GM21723 (cell line): ENCODE measurements around the gene PHRF1.

Experiments
- ATAC-seq: cut with Tn5 transposase; IDR thresholded peaks from one replicate; pipeline ENCODE4 v1.9.1; 2021; ENCODE audit warnings: mild to moderate bottlenecking, moderate library complexity; ENCODE audit not compliant: unreplicated experiment

The PHRF1 gene

DNA sequence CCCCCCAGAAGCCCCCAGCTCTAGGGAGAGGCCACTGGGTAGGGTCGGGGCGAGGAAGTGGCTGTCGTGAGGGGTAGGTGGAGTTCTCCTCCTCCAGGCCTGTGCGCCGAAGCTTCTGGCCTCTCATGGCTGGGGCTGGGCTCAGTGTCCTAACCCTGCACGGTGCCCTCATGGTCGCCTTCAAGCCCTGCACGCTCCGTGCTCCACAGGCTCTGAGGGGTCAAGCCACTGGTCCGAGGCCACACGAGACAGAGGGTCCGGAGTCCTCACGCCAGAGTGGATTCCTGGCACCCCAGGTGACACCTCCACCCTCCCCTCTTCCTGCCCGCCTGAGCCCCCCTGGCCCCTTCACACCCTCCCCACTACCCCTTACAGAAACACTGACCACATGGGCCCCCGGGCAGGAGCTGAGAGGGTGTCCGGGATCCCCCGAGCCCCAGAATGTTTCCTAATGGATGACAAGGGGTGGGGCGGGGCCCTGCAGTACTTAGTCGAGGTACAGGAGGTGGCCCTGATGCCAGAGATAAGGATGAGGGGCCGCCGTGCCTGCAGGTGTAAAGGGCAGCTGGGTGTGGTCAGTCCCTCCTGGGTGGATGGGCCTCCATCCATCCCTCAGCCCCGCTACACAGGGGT, 49.5 kb downstream of the PHRF1 start:
- no peak for ATAC-seq

DNA sequence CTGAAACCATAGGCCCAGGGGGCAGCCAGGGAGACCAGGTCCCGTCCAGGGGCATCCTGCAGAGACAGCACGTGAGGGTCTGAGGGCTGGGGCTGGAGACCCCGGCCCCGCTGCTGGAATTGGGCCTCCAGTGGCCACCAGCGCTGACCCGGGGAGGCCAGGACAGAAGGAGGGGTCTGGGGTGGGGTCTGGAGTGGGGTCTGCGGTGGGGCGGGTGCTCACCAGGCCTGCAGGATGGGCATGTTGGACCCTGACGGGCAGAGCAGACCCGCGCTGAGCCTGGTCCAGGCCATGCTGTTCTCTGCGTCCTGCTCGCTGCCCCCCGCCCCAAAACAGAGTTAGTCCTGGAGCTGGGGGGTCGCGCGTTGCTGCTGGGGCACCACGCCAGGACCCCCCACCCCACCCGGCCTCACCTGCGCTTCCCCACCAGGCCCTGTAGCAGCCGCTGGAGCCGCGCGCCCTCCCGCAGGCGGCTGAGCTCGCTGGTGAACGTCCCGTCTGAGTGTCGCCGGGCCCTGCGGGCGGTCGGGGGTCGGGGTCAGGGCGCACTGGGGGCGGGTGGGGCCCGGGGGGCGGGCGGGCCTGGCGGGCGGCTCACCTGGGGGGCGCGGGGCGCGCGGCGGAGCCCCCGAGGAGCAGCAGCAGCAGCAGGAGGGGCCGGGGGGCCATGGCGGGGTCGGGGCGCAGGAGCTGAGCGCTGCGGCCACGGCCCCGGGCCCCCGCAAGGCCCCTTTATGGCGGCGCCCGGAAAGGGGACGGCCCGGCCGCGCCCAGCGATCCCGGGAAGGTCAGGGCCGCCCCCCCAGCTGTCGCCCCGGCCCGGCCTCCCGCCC, 50.4 kb downstream of the PHRF1 start, which contains the start of gene SCT:
Gene SCT, minus strand, starts transcription at position 707 of the 833 bp plus-strand sequence. Its CDS starts 38 bp downstream, at position 669.
- ATAC-seq: no peak

DNA sequence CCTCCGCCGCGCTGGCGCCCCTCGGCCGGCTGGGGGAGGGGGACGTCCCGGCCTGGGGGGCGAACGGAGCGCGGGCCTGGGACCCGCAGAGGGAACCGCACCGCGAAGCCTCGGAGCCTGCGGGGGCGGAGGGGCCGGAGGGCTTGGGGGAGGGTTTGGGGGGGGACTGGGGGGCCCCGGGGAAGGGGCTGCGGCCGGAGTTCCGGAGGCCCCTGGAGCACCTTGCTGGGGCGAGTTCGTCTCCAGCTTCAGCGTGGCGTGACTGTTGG, 51.0 kb downstream of the PHRF1 start:
- no peak for ATAC-seq

DNA sequence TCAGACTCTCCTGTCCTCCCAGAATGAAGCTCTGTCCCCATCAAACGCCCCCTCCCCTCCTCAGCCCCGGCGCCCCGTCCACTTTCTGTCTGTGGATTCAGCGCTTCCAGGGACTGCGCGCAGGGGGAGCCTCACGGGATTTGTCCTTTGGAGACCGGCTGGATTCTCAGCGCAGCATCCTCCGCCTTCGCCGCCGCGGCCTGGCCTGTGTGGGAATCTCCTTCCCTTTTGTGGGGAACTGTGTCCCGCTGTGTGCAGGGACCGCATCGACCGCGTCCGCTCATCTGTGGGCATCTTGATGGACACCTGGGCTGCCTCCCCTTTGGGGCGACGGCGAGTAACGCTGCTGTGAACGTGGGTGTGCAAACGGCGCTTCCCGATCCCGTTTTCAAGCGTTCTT, 51.8 kb downstream of the PHRF1 start:
- ATAC-seq: no peak

DNA sequence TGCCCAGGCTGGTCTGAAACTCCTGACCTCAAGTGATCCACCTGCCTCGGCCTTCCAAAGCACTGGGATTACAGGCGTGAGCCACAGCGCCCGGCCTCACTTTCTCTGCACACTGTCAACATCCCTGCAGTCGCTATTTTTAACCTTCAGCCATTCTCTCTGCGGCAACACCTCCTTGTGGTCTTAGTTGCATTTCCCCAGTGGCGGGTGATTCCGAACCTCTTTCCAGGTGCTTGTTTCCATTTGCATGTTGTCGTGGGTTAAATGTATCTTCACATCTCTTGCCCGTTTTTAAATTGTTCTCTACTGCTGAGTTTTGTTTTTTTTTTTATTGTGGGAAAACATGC, 52.9 kb downstream of the PHRF1 start:
- ATAC-seq: no peak

DNA sequence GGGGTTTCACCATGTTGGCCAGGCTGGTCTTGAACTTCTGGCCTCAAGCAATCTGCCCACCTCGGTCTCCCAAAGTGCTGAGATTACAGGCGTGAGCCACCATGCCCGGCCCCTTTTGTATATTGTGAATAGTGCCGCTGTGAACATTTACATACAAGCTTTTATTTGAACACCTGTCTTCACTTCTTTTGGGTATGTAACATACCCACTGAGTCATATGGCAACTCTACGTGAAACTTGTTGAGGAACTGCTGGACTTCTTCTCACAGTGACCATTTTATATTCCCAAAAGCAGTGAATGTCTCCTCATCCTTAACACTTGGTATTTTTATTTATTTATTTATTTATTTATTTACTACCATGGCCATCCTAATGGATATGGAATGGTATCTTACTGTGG, 54.6 kb downstream of the PHRF1 start:
- no peak for ATAC-seq

DNA sequence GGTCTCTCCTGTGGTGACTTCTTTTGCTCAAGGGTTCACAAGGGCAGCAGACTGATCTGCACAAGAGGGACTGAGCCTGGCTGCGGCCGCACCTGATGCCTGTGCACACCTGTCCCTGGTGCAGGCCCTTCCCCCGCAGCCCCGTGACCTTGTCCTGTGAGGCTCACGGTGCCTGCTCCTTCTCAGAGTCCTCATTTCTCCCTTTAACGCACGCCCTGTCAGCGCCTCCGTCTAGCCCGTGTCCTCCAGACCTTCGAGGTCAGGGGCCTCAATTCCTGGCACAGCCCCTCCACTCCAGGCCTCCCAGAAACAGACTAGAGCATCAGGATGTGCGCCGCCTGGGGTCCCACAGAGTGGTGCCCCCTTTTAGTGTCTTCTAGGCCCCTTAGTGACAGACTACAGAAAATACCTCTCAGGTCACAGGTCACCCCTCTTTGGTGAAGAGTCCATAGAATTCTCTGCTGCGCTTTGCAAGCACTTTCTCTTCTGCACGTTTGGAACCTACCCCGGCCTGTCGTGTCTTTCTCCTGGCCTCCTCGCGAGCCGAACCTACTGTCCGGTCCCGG, 59.8 kb downstream of the PHRF1 start:
- ATAC-seq: no peak

DNA sequence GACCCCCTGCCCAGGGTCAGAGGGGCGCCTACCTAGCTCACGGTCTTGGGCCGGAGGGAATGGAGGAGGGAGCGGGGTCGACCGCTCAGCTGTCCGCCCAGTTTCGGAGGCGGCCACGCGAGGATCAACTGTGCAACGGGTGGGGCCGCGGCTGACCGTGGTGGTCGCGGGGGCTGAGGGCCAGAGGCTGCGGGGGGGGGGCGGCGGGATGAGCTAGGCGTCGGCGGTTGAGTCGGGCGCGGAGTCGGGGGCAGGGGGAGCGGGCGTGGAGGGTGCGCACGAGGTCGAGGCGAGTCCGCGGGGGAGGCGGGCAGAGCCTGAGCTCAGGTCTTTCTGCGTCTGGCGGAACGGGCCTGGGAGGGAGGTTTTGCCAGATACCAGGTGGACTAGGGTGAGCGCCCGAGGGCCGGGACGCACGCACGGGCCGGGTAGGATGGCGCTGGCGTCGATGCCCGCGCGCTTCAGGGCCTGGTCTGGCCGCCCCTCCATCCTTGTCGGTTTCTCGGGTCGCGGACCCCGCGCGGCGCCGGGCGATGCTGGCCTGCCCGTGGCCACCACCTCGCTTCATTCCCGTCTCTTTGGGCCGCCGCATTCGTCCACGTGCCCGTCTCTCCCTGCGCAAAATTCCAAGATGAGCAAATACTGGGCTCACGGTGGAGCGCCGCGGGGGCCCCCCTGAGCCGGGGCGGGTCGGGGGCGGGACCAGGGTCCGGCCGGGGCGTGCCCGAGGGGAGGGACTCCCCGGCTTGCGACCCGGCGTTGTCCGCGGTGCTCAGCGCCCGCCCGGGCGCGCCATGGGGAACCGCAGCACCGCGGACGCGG, 60.5 kb downstream of the PHRF1 start, which contains the start of gene DRD4:
Gene DRD4, plus strand, starts transcription at position 759 of the 822 bp plus-strand sequence. Its CDS starts 36 bp downstream, at position 795.
- ATAC-seq: no peak

DNA sequence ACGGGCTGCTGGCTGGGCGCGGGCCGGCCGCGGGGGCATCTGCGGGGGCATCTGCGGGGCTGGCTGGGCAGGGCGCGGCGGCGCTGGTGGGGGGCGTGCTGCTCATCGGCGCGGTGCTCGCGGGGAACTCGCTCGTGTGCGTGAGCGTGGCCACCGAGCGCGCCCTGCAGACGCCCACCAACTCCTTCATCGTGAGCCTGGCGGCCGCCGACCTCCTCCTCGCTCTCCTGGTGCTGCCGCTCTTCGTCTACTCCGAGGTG, 61.0 kb downstream of the PHRF1 start:
- no peak for ATAC-seq

DNA sequence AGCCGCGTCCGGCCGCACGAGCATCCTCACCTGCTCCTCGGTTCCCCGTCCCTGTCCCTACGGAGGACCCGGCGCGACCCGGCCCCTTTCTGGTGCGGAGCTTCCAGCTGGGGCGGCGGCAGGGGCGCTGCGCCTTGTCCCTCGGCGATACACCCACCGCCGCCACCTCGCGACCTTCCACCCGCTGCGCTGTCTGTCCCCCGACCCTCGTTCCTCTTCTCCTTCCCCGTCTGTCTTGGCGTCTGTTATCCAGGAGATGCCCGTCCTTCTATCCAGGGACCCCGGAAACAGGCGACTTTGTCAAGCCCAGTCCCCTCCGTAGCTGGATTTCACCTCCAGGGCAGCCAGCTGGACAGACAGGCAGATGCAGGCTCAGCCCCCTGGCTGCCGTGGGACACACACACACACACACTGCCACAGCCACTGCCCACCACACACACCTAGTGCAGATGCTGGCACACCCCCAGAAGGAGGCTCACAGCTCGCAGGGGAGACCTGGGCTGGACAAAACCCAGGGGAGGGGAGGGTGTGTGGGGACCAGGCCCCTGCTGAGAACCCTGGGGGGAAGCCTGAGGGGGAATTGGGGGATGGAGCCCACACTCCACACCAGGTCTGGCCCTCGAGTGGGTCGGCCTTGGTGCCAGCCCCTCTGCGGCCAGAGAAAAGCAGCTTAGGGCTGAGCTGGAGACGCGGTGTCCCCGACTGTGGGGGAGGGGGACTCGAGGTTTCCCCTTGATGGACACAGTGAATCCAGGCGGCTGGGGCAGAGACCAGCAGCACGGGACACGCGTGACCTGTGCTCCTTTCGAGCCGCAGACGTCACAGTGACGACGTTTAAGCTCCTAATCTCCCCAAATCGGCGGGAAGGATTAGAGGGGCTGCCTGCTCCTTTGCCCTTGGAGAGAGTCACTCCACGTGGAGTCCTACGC, 61.6 kb downstream of the PHRF1 start:
- ATAC-seq: no peak

DNA sequence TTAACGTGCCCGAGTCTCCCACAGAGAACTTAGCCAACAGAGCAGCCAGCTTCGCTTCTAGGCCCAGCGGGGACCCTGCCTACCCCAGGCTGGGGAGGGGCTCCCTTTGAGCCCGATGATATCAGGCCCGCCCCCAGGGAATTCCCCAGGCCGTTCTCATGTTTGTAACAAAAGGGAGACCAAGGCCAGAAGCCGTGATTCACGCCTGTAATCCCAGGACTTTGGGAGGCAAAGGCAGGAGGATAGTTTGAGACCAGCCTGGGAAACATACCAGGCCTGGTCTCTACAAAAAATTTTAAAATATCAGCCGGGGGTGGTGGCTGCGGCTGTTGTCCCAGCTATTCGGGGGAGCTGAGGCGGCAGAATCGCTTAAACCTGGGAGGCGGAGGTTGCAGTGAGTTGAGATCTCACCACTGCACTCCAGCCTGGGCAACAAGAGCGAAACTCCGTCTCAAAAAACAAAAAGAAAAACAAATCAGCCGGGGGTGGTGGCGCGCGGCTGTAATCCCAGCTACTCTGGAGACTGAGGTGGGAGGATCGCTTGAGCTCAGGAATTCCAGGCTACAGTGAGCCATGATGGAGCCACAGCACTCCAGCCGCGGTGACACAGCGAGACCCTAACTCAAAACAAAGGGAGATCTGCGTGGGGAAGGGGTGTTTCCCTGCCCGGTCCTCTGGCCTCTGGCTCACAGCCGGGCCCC, 62.5 kb downstream of the PHRF1 start:
- ATAC-seq: no peak

DNA sequence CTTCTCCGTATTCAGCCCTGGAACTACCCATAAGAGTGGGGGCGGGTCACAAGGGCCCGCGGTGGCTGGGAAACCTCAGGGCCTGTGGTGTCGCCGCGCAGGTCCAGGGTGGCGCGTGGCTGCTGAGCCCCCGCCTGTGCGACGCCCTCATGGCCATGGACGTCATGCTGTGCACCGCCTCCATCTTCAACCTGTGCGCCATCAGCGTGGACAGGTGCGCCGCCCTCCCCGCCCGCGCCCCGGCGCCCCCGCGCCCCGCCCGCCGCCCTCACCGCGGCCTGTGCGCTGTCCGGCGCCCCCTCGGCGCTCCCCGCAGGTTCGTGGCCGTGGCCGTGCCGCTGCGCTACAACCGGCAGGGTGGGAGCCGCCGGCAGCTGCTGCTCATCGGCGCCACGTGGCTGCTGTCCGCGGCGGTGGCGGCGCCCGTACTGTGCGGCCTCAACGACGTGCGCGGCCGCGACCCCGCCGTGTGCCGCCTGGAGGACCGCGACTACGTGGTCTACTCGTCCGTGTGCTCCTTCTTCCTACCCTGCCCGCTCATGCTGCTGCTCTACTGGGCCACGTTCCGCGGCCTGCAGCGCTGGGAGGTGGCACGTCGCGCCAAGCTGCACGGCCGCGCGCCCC, 63.2 kb downstream of the PHRF1 start:
- no peak for ATAC-seq

DNA sequence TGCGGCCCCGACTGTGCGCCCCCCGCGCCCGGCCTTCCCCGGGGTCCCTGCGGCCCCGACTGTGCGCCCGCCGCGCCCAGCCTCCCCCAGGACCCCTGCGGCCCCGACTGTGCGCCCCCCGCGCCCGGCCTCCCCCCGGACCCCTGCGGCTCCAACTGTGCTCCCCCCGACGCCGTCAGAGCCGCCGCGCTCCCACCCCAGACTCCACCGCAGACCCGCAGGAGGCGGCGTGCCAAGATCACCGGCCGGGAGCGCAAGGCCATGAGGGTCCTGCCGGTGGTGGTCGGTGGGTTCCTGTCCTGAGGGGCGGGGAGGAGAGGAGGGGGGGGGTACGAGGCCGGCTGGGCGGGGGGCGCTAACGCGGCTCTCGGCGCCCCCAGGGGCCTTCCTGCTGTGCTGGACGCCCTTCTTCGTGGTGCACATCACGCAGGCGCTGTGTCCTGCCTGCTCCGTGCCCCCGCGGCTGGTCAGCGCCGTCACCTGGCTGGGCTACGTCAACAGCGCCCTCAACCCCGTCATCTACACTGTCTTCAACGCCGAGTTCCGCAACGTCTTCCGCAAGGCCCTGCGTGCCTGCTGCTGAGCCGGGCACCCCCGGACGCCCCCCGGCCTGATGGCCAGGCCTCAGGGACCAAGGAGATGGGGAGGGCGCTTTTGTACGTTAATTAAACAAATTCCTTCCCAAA, 63.9 kb downstream of the PHRF1 start:
- no peak for ATAC-seq

DNA sequence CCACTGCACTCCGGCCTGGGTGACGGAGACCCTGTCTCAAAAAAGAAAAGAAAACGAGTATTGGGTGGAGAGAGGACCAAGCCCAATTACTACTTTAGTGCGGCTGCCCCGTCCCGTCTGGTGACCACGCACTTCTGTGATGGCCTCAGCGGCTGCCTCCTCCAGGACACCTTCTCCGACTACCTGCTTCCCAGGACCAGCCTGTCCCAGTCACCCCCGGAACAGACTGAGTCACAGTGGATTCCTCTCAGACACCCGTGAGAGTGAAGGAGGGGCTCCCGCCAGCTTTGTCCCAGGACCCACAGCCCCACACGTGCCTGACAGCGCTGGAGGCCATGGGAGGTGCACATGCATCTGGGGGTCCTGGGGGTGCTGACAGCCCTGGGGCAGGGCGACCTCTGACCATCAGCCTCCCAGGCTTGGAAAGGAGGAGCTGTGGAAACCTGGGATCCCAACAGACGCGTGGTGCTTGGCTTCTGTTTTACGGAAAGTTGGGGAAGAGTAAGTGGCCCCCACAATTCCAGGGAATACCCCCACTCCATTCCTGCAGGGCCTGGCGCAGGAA, 65.6 kb downstream of the PHRF1 start:
- no peak for ATAC-seq

DNA sequence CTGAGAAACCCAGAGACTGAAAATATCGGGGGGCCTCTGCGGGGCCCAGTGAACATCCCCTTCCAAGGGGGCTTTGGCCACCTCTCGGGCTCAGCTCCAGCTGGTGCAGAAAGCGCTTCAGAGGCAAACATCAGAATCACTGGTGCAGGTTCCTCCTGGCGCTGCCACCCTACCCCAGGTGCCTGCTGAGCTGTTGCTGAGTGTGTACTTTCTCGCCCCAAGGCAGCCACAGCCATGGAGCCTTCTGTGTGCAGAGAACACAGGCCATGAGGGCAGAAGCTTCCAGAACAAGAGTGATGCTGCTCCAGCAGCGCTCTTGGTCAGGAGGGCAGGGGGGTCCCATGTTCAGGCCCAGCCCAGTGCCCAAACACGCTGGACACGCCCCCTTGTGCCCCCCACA, 67.1 kb downstream of the PHRF1 start:
- ATAC-seq: no peak

DNA sequence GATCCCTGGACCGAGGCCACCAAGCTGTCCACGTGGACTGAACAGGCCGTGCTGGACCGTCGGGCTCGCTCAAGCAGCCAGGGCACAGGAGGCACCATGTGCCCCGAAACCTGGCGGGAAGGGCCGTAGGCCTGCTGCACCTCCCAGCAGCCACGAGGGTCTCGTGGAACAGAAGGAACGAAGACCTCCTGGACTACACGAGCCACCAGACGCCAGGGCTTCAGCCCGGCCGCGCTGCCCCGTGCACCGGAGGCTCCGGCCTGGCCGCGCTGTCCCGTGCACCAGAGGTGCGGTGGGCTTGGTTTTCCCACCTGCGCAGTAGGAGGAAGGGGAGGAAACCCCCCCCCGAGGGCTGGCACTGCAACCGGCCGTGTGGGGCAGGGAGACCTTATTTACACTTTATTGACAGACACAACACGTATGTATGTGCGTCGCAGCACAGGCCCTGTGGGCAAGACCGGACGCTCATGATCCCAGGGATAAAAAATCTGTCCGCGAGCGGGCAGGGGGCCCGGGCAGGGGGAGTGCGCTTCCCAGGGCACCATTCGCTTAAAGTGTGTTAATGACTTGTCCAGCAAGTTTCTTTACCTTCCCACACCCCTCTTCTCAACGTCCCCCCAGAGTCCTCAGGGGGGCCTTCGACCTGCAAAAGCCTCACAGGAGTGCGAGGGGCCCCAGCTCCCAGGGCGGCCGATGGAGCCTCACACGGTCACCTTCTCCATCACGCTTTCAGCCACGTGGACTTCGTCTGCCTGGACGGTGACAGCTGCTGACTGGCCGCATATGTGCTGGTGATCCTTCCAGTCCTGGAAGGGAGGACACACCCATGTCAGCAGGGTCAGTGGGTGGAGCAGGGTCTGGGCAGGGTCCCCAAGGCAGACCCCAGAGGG, 67.8 kb downstream of the PHRF1 start:
- no peak for ATAC-seq

DNA sequence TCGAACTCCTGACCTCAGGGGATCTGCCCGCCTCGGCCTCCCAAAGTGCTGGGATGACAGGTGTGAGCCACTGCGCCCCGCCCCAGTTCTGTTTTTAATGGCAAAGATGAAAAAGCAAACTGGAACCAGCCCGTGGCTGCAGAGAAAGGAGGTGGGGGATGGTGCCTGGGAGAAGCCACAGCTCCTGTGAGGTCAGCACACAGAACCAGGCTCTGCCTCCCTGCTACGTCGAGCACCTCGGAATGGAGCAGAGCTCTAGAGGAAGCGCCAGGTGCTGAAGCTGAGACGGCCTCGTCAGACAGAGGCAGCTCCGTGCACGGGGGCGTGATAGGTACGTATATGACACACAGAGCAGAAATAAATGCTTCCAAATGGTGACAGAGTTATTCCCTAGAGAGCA, 69.3 kb downstream of the PHRF1 start:
- no peak for ATAC-seq

DNA sequence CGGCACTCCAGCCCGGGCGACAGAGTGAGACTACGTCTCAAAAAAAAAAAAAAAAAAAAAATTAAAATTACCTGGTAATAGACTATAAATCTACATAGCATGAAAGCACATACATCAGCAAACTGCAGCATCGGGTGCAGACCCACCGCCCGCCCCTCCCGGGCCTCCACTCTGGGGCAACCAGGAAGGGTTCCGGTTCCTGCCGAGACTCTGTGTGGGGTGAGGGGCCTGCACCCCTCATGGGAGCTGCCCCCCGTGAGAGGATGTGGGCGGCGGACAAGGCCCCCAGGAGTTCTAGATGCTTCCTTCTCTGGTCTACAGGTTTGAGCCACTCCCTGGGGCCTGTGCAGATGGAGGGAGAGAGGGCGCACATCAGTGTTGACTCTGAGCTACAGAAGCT, 69.9 kb downstream of the PHRF1 start:
- ATAC-seq: no peak
